H1 (cell line): ENCODE results near the gene PSMC3. TPM values are rescaled to one million over a fixed set of nuclear protein-coding genes. Genes with fewer than 3 reads are reported as not detected.

Source experiments
- CTCF ChIA-PET: fragments of 300-600 bp; sonication (Branson Sonifier 250); formaldehyde crosslinking; loops from one replicate; lab custom pipeline; 2021; ENCODE audit not compliant: partially characterized antibody; lab: Charles Lee
- POLR2A ChIA-PET: fragments of 300-600 bp; sonication (Branson Sonifier 250); formaldehyde crosslinking; loops from one replicate; lab custom pipeline; 2021; ENCODE audit warnings: inconsistent platforms; ENCODE audit not compliant: partially characterized antibody; lab: Charles Lee
- DNase-seq, 2 experiments: peaks; one replicate each; pipeline versions ENCODE4 v3.0.0 to v3.0.0-alpha.2; 2010 to 2022; ENCODE audit warnings: low spot score in 2 of 2, low read depth in 1 of 2, mixed read lengths in 1 of 2
- FAIRE-seq: peaks from 2 replicates; lab custom pipeline; 2011; peaks lifted over from hg19 to GRCh38; lab: Jason Lieb, UNC
- H2AFZ ChIP-seq: 2 replicates; pipeline ENCODE4 v1.8.1; 2012; ENCODE audit warnings: low read length, inconsistent platforms
- H2AK5ac ChIP-seq: 2 replicates; pipeline ENCODE4 v1.6.1; 2013; ENCODE audit warnings: low read depth, low read length
- H2BK120ac ChIP-seq: replicated peaks from 2 replicates; pipeline ENCODE3; 2013; ENCODE audit warnings: low read depth, low read length, inconsistent platforms
- H2BK12ac ChIP-seq: 2 replicates; pipeline ENCODE4 v1.6.1; 2013; ENCODE audit warnings: low read depth, low read length
- H2BK15ac ChIP-seq: 2 replicates; pipeline ENCODE4 v1.6.1; 2013; ENCODE audit warnings: low read length
- H2BK20ac ChIP-seq: 2 replicates; pipeline ENCODE4 v1.6.1; 2013; ENCODE audit warnings: low read length
- H2BK5ac ChIP-seq: 2 replicates; pipeline ENCODE4 v1.6.1; 2013; ENCODE audit warnings: low read depth, low read length
- H3K14ac ChIP-seq: 2 replicates; pipeline ENCODE4 v1.6.1; 2013; ENCODE audit warnings: inconsistent platforms; ENCODE audit not compliant: insufficient read length
- H3K18ac ChIP-seq: 2 replicates; pipeline ENCODE4 v1.6.1; 2013; ENCODE audit warnings: low read length; ENCODE audit errors: extremely low read depth
- H3K23ac ChIP-seq: 2 replicates; pipeline ENCODE4 v1.6.1; 2013; ENCODE audit warnings: inconsistent platforms; ENCODE audit not compliant: insufficient read length
- H3K23me2 ChIP-seq: 2 replicates; pipeline ENCODE4 v1.6.1; 2013; ENCODE audit warnings: low read depth, low read length
- H3K27ac ChIP-seq: 2 replicates; pipeline ENCODE4 v1.6.1; 2011; ENCODE audit warnings: low read depth, low read length, inconsistent platforms
- H3K27me3 ChIP-seq, 4 experiments: replicated peaks in 1 of 4; 1 replicate in 1 of 4; 2 replicates in 3 of 4; pipeline versions ENCODE4 v1.6.1 to v1.8.1; 2011 to 2013; ENCODE audit warnings: low read length in 3 of 4, mild to moderate bottlenecking in 3 of 4, inconsistent platforms in 2 of 4, mixed read lengths in 2 of 4, moderate library complexity in 1 of 4; ENCODE audit not compliant: control insufficient read depth in 3 of 4, insufficient read depth in 3 of 4; ENCODE audit errors: extremely low read depth in 1 of 4
- H3K36me3 ChIP-seq, 4 experiments: 2 replicates each; pipeline versions ENCODE4 v1.6.1 to v1.8.1; 2011 to 2013; ENCODE audit warnings: mild to moderate bottlenecking in 4 of 4, low read length in 3 of 4, moderate library complexity in 2 of 4, control low read depth in 1 of 4, inconsistent platforms in 1 of 4; ENCODE audit not compliant: insufficient read depth in 4 of 4, control insufficient read depth in 2 of 4
- H3K4ac ChIP-seq: replicated peaks from 2 replicates; pipeline ENCODE3; 2013; ENCODE audit warnings: low read length, low read depth, mixed read lengths, inconsistent platforms; ENCODE audit not compliant: insufficient read length
- H3K4me1 ChIP-seq, 4 experiments: replicated peaks in 1 of 4; 1 replicate in 1 of 4; 2 replicates in 3 of 4; pipeline versions ENCODE4 v1.6.1 to v1.8.1; 2011 to 2013; ENCODE audit warnings: low read length in 3 of 4, inconsistent platforms in 2 of 4, mixed read lengths in 1 of 4; ENCODE audit not compliant: insufficient read depth in 4 of 4, control insufficient read depth in 3 of 4
- H3K4me2 ChIP-seq, 2 experiments: 2 replicates each; pipeline versions ENCODE4 v1.6.1 to v1.8.1; 2011 to 2013; ENCODE audit warnings: low read depth in 2 of 2, low read length in 2 of 2, control low read depth in 1 of 2, inconsistent platforms in 1 of 2, mild to moderate bottlenecking in 1 of 2; ENCODE audit not compliant: insufficient read depth in 1 of 2
- H3K4me3 ChIP-seq, 4 experiments: fragments of 200-600, 300-600 bp in 1 of 4; sonication (generic), shearing (Covaris generic), sonication (Bioruptor Twin) in 1 of 4; 2 replicates each; pipeline versions ENCODE4 v1.5.1 to v1.8.1; 2011 to 2016; ENCODE audit warnings: low read length in 4 of 4, low read depth in 3 of 4, control low read depth in 2 of 4, inconsistent platforms in 2 of 4, mild to moderate bottlenecking in 2 of 4, mixed read lengths in 1 of 4, moderate library complexity in 1 of 4; ENCODE audit not compliant: insufficient read depth in 2 of 4; ENCODE audit errors: extremely low read depth in 1 of 4
- H3K56ac ChIP-seq: replicated peaks from 2 replicates; pipeline ENCODE3; 2013; ENCODE audit warnings: low read depth, mild to moderate bottlenecking, mixed read lengths, low read length, inconsistent platforms; ENCODE audit not compliant: insufficient read length
- H3K79me1 ChIP-seq: 2 replicates; pipeline ENCODE4 v1.6.1; 2013; ENCODE audit warnings: low read depth, low read length, control low read depth
- H3K79me2 ChIP-seq, 2 experiments: 2 replicates each; pipeline versions ENCODE4 v1.6.1 to v1.8.1; 2012 to 2013; ENCODE audit warnings: low read length in 2 of 2, mild to moderate bottlenecking in 2 of 2, inconsistent platforms in 1 of 2; ENCODE audit not compliant: insufficient read depth in 2 of 2, control insufficient read depth in 1 of 2
- H3K9ac ChIP-seq, 4 experiments: replicated peaks in 1 of 4; 1 replicate in 1 of 4; 2 replicates in 3 of 4; pipeline versions ENCODE4 v1.6.1 to v1.8.1; 2011 to 2013; ENCODE audit warnings: low read depth in 3 of 4, low read length in 3 of 4, control low read depth in 2 of 4, mild to moderate bottlenecking in 2 of 4, moderate library complexity in 2 of 4, inconsistent platforms in 1 of 4; ENCODE audit errors: extremely low read depth in 1 of 4
- H3K9me3 ChIP-seq, 2 experiments: 2 replicates each; pipeline versions ENCODE4 v1.6.1 to v1.8.1; 2012 to 2013; ENCODE audit warnings: mild to moderate bottlenecking in 2 of 2, moderate library complexity in 2 of 2, control low read depth in 1 of 2, inconsistent platforms in 1 of 2, low read depth in 1 of 2, low read length in 1 of 2, mixed read lengths in 1 of 2; ENCODE audit not compliant: insufficient read depth in 2 of 2
- H4K20me1 ChIP-seq, 2 experiments: replicated peaks in 1 of 2; 2 replicates each; pipeline versions ENCODE3 to v1.8.1; 2011 to 2013; ENCODE audit warnings: inconsistent platforms in 2 of 2, low read length in 2 of 2, mild to moderate bottlenecking in 1 of 2; ENCODE audit not compliant: insufficient read depth in 2 of 2, control insufficient read depth in 1 of 2
- H4K5ac ChIP-seq: 2 replicates; pipeline ENCODE4 v1.6.1; 2013; ENCODE audit warnings: low read length, low read depth, mixed read lengths, inconsistent platforms; ENCODE audit not compliant: insufficient read length
- H4K8ac ChIP-seq: 2 replicates; pipeline ENCODE4 v1.8.0; 2013; ENCODE audit warnings: mild to moderate bottlenecking, moderate library complexity, low read length, inconsistent platforms; ENCODE audit not compliant: insufficient read depth; ENCODE audit errors: extremely low read depth
- H4K91ac ChIP-seq: replicated peaks from 2 replicates; pipeline ENCODE3; 2013; ENCODE audit warnings: low read length, mixed read lengths, inconsistent platforms; ENCODE audit not compliant: insufficient read length
- CEBPB ChIP-seq: IDR thresholded peaks from 2 replicates; pipeline ENCODE4 v1.6.1; 2012; ENCODE audit warnings: low read depth, low read length
- CHD2 ChIP-seq: IDR thresholded peaks from 2 replicates; pipeline ENCODE4 v1.6.1; 2012; ENCODE audit warnings: low read length, improper control_type of control experiment
- KDM1A ChIP-seq: fragments of 200-600, 300-600 bp; sonication (generic); IDR thresholded peaks from 2 replicates; pipeline ENCODE4 v1.7.1; 2016; ENCODE audit warnings: mild to moderate bottlenecking, low read length, borderline replicate concordance
- PHF8 ChIP-seq: fragments of 200-600 bp; sonication (generic); conservative IDR thresholded peaks from 2 replicates; pipeline ENCODE4 v1.7.1; 2012; ENCODE audit warnings: low read depth, mild to moderate bottlenecking, inconsistent platforms, low read length, moderate library complexity
- POLR2A ChIP-seq, 2 experiments: IDR thresholded peaks; 1 replicate in 1 of 2; 2 replicates in 1 of 2; pipeline ENCODE4 v1.6.1; 2011; ENCODE audit warnings: low read depth in 2 of 2, low read length in 2 of 2, mild to moderate bottlenecking in 2 of 2; ENCODE audit errors: control extremely low read depth in 1 of 2
- SIX5 ChIP-seq: IDR thresholded peaks from 2 replicates; pipeline ENCODE4 v1.6.1; 2011; ENCODE audit warnings: mild to moderate bottlenecking, low read depth, low read length
- SP1 ChIP-seq: IDR thresholded peaks from 2 replicates; pipeline ENCODE4 v1.6.1; 2011; ENCODE audit warnings: low read depth, low read length
- TCF12 ChIP-seq: IDR thresholded peaks from 2 replicates; pipeline ENCODE4 v1.6.1; 2011; ENCODE audit warnings: low read depth, mild to moderate bottlenecking, low read length
- WGBS, 2 experiments: shearing (Covaris generic) in 1 of 2; methylation state at CpG; one replicate each; pipeline versions ENCODE4 v1.1.6 to v1.1.7; 2013 to 2015; ENCODE audit warnings: low lambda C conversion rate in 2 of 2, mixed read lengths in 2 of 2, inconsistent platforms in 1 of 2, low coverage in 1 of 2, missing lambda C conversion rate in 1 of 2; ENCODE audit not compliant: insufficient replicate concordance in 2 of 2, insufficient coverage in 1 of 2, insufficient read length in 1 of 2; ENCODE audit errors: extremely low coverage in 1 of 2, missing lambda C conversion rate in 1 of 2; 5-methylcytosine and 5-hydroxymethylcytosine counted together
- polyA plus RNA-seq, 7 experiments: library from polyadenylated mRNA; depleted of rRNA in 3 of 7; stranded (reverse) in 5 of 7; unstranded in 2 of 7; fragments of >200 nt in 5 of 7; fragments of 200-250 nt in 2 of 7; gene quantifications; 1 replicate in 5 of 7; 2 replicates in 1 of 7; 4 replicates in 1 of 7; pipeline versions ENCODE4 v1.2.1 to v1.2.3, GENCODE V29; 2011 to 2013; ENCODE audit warnings: missing spikeins in 2 of 7, mixed read lengths in 2 of 7
- total RNA-seq: library from RNA; stranded (reverse); fragmentation: NEBNext Ultra II Directional; extraction: Animal tissue kit (Norgen Biotek cat#: 25700); gene quantifications from 2 replicates; pipeline ENCODE4 v1.2.1, GENCODE V29; 2021

PSMC3 gene
- total and polyA plus RNA-seq, 2 of the 8 experiments (the other 6 are each of a cell fraction or from before 2014, with no cell fraction given), result 105 to 160 TPM

DNA sequence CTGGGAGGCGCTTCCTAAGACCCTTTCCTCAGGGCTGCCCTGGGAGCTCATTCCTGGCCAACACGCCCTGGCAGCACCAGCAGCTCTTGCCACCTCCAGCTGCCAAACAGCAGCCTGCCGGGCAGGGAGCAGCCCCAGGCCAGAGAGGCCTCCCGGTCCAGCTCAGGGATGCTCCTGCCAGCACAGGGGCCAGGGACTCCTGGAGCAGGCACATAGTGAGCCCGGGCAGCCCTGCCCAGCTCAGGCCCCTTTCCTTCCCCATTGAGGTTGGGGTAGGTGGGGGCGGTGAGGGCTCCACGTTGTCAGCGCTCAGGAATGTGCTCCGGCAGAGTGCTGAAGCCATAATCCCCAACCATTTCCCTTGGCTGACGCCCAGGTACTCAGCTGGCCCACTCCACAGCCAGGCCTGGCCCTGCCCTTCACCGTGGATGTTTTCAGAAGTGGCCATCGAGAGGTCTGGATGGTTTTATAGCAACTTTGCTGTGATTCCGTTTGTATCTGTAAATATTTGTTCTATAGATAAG is 10.2 kb downstream of the PSMC3 start:
- Histone ChIP-seq H4K5ac (no peak overlapping the region), H3K27me3 (no peaks in the 10 kb centered on the region), H4K8ac (no peak overlapping the region), H3K4ac (no peak overlapping the region), H3K36me3 (peaks cover 14 to 29% (median 24%) of the 10 kb centered on the region in 4 experiments; a peak in 7 of 8 replicates), H2BK15ac (no peak overlapping the region), H3K4me1 (peaks cover 0 to 2% (median 0%) of the 10 kb centered on the region in 4 experiments; a peak in 2 of 7 replicates), H3K79me2 (no peaks in the 10 kb centered on the region), H3K56ac (no peak overlapping the region), H3K4me3 (no peak overlapping the region), H3K23me2 (no peaks in the 10 kb centered on the region), H2BK12ac (no peak overlapping the region), H2AFZ (no peak overlapping the region), H4K91ac (no peak overlapping the region), H4K20me1 (peaks cover 0 to 15% of the 10 kb centered on the region in 2 experiments), H3K27ac (no peak overlapping the region), H3K9ac (no peak overlapping the region), H3K23ac (no peak overlapping the region), H2BK20ac (no peak overlapping the region), H3K14ac (no peak overlapping the region), H3K4me2 (no peak overlapping the region), H2BK120ac (no peak overlapping the region), H2BK5ac (peak overlapping the region; percentile 21; the same call in 1 of the 2 replicates), H3K79me1 (no peaks in the 10 kb centered on the region), H2AK5ac (no peak overlapping the region), H3K9me3 (no peaks in the 10 kb centered on the region), H3K18ac (no peak overlapping the region)
- FAIRE-seq (no peak), DNase-seq (no peak)
- ChIA-PET POLR2A (interaction anchor here (0.5 to 12.8 kb wide), 8 partner anchors 8 to 201 kb away, joined by 3 to 140 read pairs (median 4); partner anchors contain the start of genes DDB2 and PSMC3), CTCF (interaction anchor here (0.6 to 1.2 kb wide), 5 partner anchors 9 to 132 kb away, joined by 3 to 4 read pairs (median 3); no protein-coding TSS in a partner anchor)
- 82% methylated on average over 11 of the region's 13 CpGs; no CpG with 5 or more reads in 1 of the 2 experiments for WGBS, 2 experiments
- TF ChIP-seq PHF8, result no peak
- no peak; a peak in 2 of 3 replicates for TF ChIP-seq POLR2A (IDR thresholded peaks at IDR 0.05; ENCODE audit: control extremely low read depth in 1 of 2, low read depth in 2 of 2, low read length in 2 of 2)
- no peak for TF ChIP-seq SP1
- TF ChIP-seq CEBPB, result no peak
- no peak for TF ChIP-seq TCF12
- TF ChIP-seq KDM1A, result no peak
- TF ChIP-seq SIX5, result no peak
- no peak for TF ChIP-seq CHD2
